H1 (cell line): ENCODE results near the gene CCDC197. TPM values are rescaled to one million over a fixed set of nuclear protein-coding genes. Genes with fewer than 3 reads are reported as not detected.

Experiments
- CTCF ChIA-PET: fragments of 300-600 bp; sonication (Branson Sonifier 250); formaldehyde crosslinking; loops from one replicate; lab custom pipeline; 2021; ENCODE audit not compliant: partially characterized antibody; lab: Charles Lee
- POLR2A ChIA-PET: fragments of 300-600 bp; sonication (Branson Sonifier 250); formaldehyde crosslinking; loops from one replicate; lab custom pipeline; 2021; ENCODE audit warnings: inconsistent platforms; ENCODE audit not compliant: partially characterized antibody; lab: Charles Lee
- DNase-seq, 2 experiments: peaks; one replicate each; pipeline versions ENCODE4 v3.0.0 to v3.0.0-alpha.2; 2010 to 2022; ENCODE audit warnings: low spot score in 2 of 2, low read depth in 1 of 2, mixed read lengths in 1 of 2
- FAIRE-seq: peaks from 2 replicates; lab custom pipeline; 2011; peaks lifted over from hg19 to GRCh38; lab: Jason Lieb, UNC
- H2AFZ ChIP-seq: 2 replicates; pipeline ENCODE4 v1.8.1; 2012; ENCODE audit warnings: low read length, inconsistent platforms
- H2AK5ac ChIP-seq: 2 replicates; pipeline ENCODE4 v1.6.1; 2013; ENCODE audit warnings: low read depth, low read length
- H2BK120ac ChIP-seq: replicated peaks from 2 replicates; pipeline ENCODE3; 2013; ENCODE audit warnings: low read depth, low read length, inconsistent platforms
- H2BK12ac ChIP-seq: 2 replicates; pipeline ENCODE4 v1.6.1; 2013; ENCODE audit warnings: low read depth, low read length
- H2BK15ac ChIP-seq: 2 replicates; pipeline ENCODE4 v1.6.1; 2013; ENCODE audit warnings: low read length
- H2BK20ac ChIP-seq: 2 replicates; pipeline ENCODE4 v1.6.1; 2013; ENCODE audit warnings: low read length
- H2BK5ac ChIP-seq: 2 replicates; pipeline ENCODE4 v1.6.1; 2013; ENCODE audit warnings: low read depth, low read length
- H3K14ac ChIP-seq: 2 replicates; pipeline ENCODE4 v1.6.1; 2013; ENCODE audit warnings: inconsistent platforms; ENCODE audit not compliant: insufficient read length
- H3K18ac ChIP-seq: 2 replicates; pipeline ENCODE4 v1.6.1; 2013; ENCODE audit warnings: low read length; ENCODE audit errors: extremely low read depth
- H3K23ac ChIP-seq: 2 replicates; pipeline ENCODE4 v1.6.1; 2013; ENCODE audit warnings: inconsistent platforms; ENCODE audit not compliant: insufficient read length
- H3K23me2 ChIP-seq: 2 replicates; pipeline ENCODE4 v1.6.1; 2013; ENCODE audit warnings: low read depth, low read length
- H3K27ac ChIP-seq: 2 replicates; pipeline ENCODE4 v1.6.1; 2011; ENCODE audit warnings: low read depth, low read length, inconsistent platforms
- H3K27me3 ChIP-seq, 4 experiments: replicated peaks in 1 of 4; 1 replicate in 1 of 4; 2 replicates in 3 of 4; pipeline versions ENCODE4 v1.6.1 to v1.8.1; 2011 to 2013; ENCODE audit warnings: low read length in 3 of 4, mild to moderate bottlenecking in 3 of 4, inconsistent platforms in 2 of 4, mixed read lengths in 2 of 4, moderate library complexity in 1 of 4; ENCODE audit not compliant: control insufficient read depth in 3 of 4, insufficient read depth in 3 of 4; ENCODE audit errors: extremely low read depth in 1 of 4
- H3K36me3 ChIP-seq, 4 experiments: 2 replicates each; pipeline versions ENCODE4 v1.6.1 to v1.8.1; 2011 to 2013; ENCODE audit warnings: mild to moderate bottlenecking in 4 of 4, low read length in 3 of 4, moderate library complexity in 2 of 4, control low read depth in 1 of 4, inconsistent platforms in 1 of 4; ENCODE audit not compliant: insufficient read depth in 4 of 4, control insufficient read depth in 2 of 4
- H3K4ac ChIP-seq: replicated peaks from 2 replicates; pipeline ENCODE3; 2013; ENCODE audit warnings: low read length, low read depth, mixed read lengths, inconsistent platforms; ENCODE audit not compliant: insufficient read length
- H3K4me1 ChIP-seq, 4 experiments: replicated peaks in 1 of 4; 1 replicate in 1 of 4; 2 replicates in 3 of 4; pipeline versions ENCODE4 v1.6.1 to v1.8.1; 2011 to 2013; ENCODE audit warnings: low read length in 3 of 4, inconsistent platforms in 2 of 4, mixed read lengths in 1 of 4; ENCODE audit not compliant: insufficient read depth in 4 of 4, control insufficient read depth in 3 of 4
- H3K4me2 ChIP-seq, 2 experiments: 2 replicates each; pipeline versions ENCODE4 v1.6.1 to v1.8.1; 2011 to 2013; ENCODE audit warnings: low read depth in 2 of 2, low read length in 2 of 2, control low read depth in 1 of 2, inconsistent platforms in 1 of 2, mild to moderate bottlenecking in 1 of 2; ENCODE audit not compliant: insufficient read depth in 1 of 2
- H3K4me3 ChIP-seq, 4 experiments: fragments of 200-600, 300-600 bp in 1 of 4; sonication (generic), shearing (Covaris generic), sonication (Bioruptor Twin) in 1 of 4; 2 replicates each; pipeline versions ENCODE4 v1.5.1 to v1.8.1; 2011 to 2016; ENCODE audit warnings: low read length in 4 of 4, low read depth in 3 of 4, control low read depth in 2 of 4, inconsistent platforms in 2 of 4, mild to moderate bottlenecking in 2 of 4, mixed read lengths in 1 of 4, moderate library complexity in 1 of 4; ENCODE audit not compliant: insufficient read depth in 2 of 4; ENCODE audit errors: extremely low read depth in 1 of 4
- H3K56ac ChIP-seq: replicated peaks from 2 replicates; pipeline ENCODE3; 2013; ENCODE audit warnings: low read depth, mild to moderate bottlenecking, mixed read lengths, low read length, inconsistent platforms; ENCODE audit not compliant: insufficient read length
- H3K79me1 ChIP-seq: 2 replicates; pipeline ENCODE4 v1.6.1; 2013; ENCODE audit warnings: low read depth, low read length, control low read depth
- H3K79me2 ChIP-seq, 2 experiments: 2 replicates each; pipeline versions ENCODE4 v1.6.1 to v1.8.1; 2012 to 2013; ENCODE audit warnings: low read length in 2 of 2, mild to moderate bottlenecking in 2 of 2, inconsistent platforms in 1 of 2; ENCODE audit not compliant: insufficient read depth in 2 of 2, control insufficient read depth in 1 of 2
- H3K9ac ChIP-seq, 4 experiments: replicated peaks in 1 of 4; 1 replicate in 1 of 4; 2 replicates in 3 of 4; pipeline versions ENCODE4 v1.6.1 to v1.8.1; 2011 to 2013; ENCODE audit warnings: low read depth in 3 of 4, low read length in 3 of 4, control low read depth in 2 of 4, mild to moderate bottlenecking in 2 of 4, moderate library complexity in 2 of 4, inconsistent platforms in 1 of 4; ENCODE audit errors: extremely low read depth in 1 of 4
- H3K9me3 ChIP-seq, 2 experiments: 2 replicates each; pipeline versions ENCODE4 v1.6.1 to v1.8.1; 2012 to 2013; ENCODE audit warnings: mild to moderate bottlenecking in 2 of 2, moderate library complexity in 2 of 2, control low read depth in 1 of 2, inconsistent platforms in 1 of 2, low read depth in 1 of 2, low read length in 1 of 2, mixed read lengths in 1 of 2; ENCODE audit not compliant: insufficient read depth in 2 of 2
- H4K20me1 ChIP-seq, 2 experiments: replicated peaks in 1 of 2; 2 replicates each; pipeline versions ENCODE3 to v1.8.1; 2011 to 2013; ENCODE audit warnings: inconsistent platforms in 2 of 2, low read length in 2 of 2, mild to moderate bottlenecking in 1 of 2; ENCODE audit not compliant: insufficient read depth in 2 of 2, control insufficient read depth in 1 of 2
- H4K5ac ChIP-seq: 2 replicates; pipeline ENCODE4 v1.6.1; 2013; ENCODE audit warnings: low read length, low read depth, mixed read lengths, inconsistent platforms; ENCODE audit not compliant: insufficient read length
- H4K8ac ChIP-seq: 2 replicates; pipeline ENCODE4 v1.8.0; 2013; ENCODE audit warnings: mild to moderate bottlenecking, moderate library complexity, low read length, inconsistent platforms; ENCODE audit not compliant: insufficient read depth; ENCODE audit errors: extremely low read depth
- H4K91ac ChIP-seq: replicated peaks from 2 replicates; pipeline ENCODE3; 2013; ENCODE audit warnings: low read length, mixed read lengths, inconsistent platforms; ENCODE audit not compliant: insufficient read length
- BCL11A ChIP-seq, 2 experiments: IDR thresholded peaks; one replicate each; pipeline ENCODE4 v1.6.1; 2011; ENCODE audit warnings: low read depth in 2 of 2, low read length in 2 of 2, mild to moderate bottlenecking in 2 of 2
- EGR1 ChIP-seq: IDR thresholded peaks from 2 replicates; pipeline ENCODE4 v1.6.1; 2011; ENCODE audit warnings: low read depth, low read length, borderline replicate concordance
- SRF ChIP-seq: IDR thresholded peaks from 2 replicates; pipeline ENCODE4 v1.6.1; 2011; ENCODE audit warnings: mild to moderate bottlenecking, low read depth, low read length, moderate library complexity
- SUZ12 ChIP-seq: fragments of 200-600 bp; sonication (generic); IDR thresholded peaks from 2 replicates; pipeline ENCODE4 v1.6.1; 2012; ENCODE audit warnings: mild to moderate bottlenecking, inconsistent platforms, low read length, moderate library complexity, mixed read lengths
- WGBS, 2 experiments: shearing (Covaris generic) in 1 of 2; methylation state at CpG; one replicate each; pipeline versions ENCODE4 v1.1.6 to v1.1.7; 2013 to 2015; ENCODE audit warnings: low lambda C conversion rate in 2 of 2, mixed read lengths in 2 of 2, inconsistent platforms in 1 of 2, low coverage in 1 of 2, missing lambda C conversion rate in 1 of 2; ENCODE audit not compliant: insufficient replicate concordance in 2 of 2, insufficient coverage in 1 of 2, insufficient read length in 1 of 2; ENCODE audit errors: extremely low coverage in 1 of 2, missing lambda C conversion rate in 1 of 2; 5-methylcytosine and 5-hydroxymethylcytosine counted together
- polyA plus RNA-seq, 7 experiments: library from polyadenylated mRNA; depleted of rRNA in 3 of 7; stranded (reverse) in 5 of 7; unstranded in 2 of 7; fragments of >200 nt in 5 of 7; fragments of 200-250 nt in 2 of 7; gene quantifications; 1 replicate in 5 of 7; 2 replicates in 1 of 7; 4 replicates in 1 of 7; pipeline versions ENCODE4 v1.2.1 to v1.2.3, GENCODE V29; 2011 to 2013; ENCODE audit warnings: missing spikeins in 2 of 7, mixed read lengths in 2 of 7
- total RNA-seq: library from RNA; stranded (reverse); fragmentation: NEBNext Ultra II Directional; extraction: Animal tissue kit (Norgen Biotek cat#: 25700); gene quantifications from 2 replicates; pipeline ENCODE4 v1.2.1, GENCODE V29; 2021

CCDC197 gene
- total and polyA plus RNA-seq, 2 of the 8 experiments (the other 6 are each of a cell fraction or from before 2014, with no cell fraction given), result not detected

DNA sequence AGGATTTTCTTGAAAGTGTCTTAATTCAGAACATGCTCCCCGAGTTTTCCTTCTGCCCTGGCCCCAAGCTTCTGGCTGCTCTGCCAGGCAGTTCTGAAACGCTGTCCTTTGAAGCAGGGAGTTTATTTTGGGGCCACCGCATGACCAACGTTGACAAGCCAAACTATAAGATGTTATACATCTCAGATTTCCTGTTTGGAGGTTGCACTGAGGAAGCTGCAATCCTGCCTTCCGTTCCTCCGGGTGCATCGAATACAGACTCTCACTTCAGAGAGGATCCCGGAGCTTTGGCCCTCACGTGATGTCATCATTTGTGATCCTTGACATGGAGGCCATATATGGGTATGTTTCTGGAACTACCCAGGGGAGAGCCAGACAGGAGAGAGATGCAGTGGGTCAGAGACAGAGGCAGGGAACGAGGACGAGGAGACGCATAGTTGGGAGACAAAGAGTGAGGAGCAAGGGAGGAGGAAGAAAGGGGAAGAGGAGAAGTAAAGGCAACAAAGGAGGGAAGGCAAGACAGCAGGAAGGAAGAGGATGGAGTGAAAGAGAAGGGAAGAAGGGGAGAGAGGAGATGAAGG lies 20.5 kb upstream of the CCDC197 start, which contains the start of gene ASB2:
Gene ASB2, minus strand, starts transcription at position 94 of the 581 bp plus-strand sequence. CDS start 12,031 bp downstream, outside the sequence.
- no peak within 1 kb of the TSS for H4K91ac ChIP-seq
- no peak within 1 kb of the TSS for H3K14ac ChIP-seq
- no peak within 1 kb of the TSS for H2BK15ac ChIP-seq
- 83% methylated on average over 12 of the region's 12 CpGs; no CpG with 5 or more reads in 1 of the 2 experiments for WGBS, 2 experiments
- H4K5ac ChIP-seq, result no peak within 1 kb of the TSS
- H3K4ac ChIP-seq, result no peak within 1 kb of the TSS
- ChIA-PET CTCF (interaction anchor here (0.9 to 7.8 kb wide), 4 partner anchors 7 to 24 kb away, joined by 3 to 81 read pairs (median 34); no protein-coding TSS in a partner anchor), POLR2A (no interaction called here)
- no peak within 1 kb of the TSS for H2AK5ac ChIP-seq
- H3K79me1 ChIP-seq, result no peaks in the 10 kb centered on the region
- TF ChIP-seq EGR1, result no peak
- TF ChIP-seq BCL11A (IDR thresholded peaks at IDR 0.05; ENCODE audit: low read depth in 2 of 2, low read length in 2 of 2), result no peak
- TF ChIP-seq SRF, result peak; percentile 80
- no peak for TF ChIP-seq SUZ12
- no peak within 1 kb of the TSS; the same call in 1 of the 2 replicates for H3K27ac ChIP-seq
- no peak within 1 kb of the TSS for H3K23ac ChIP-seq
- H2AFZ ChIP-seq, result no peak within 1 kb of the TSS
- no peak within 1 kb of the TSS for H3K4me3 ChIP-seq
- no peak within 1 kb of the TSS for H2BK120ac ChIP-seq
- FAIRE-seq (no peak), DNase-seq (no peak)
- H4K20me1 ChIP-seq, result no peaks in the 10 kb centered on the region
- H3K4me1 ChIP-seq, result peaks cover 0 to 3% (median 0%) of the 10 kb centered on the region in 4 experiments; a peak in 1 of 7 replicates
- H3K4me2 ChIP-seq, result no peak within 1 kb of the TSS
- no peak within 1 kb of the TSS for H4K8ac ChIP-seq
- peak within 1 kb of the TSS; percentile 78; the same call in 1 of the 2 replicates for H2BK12ac ChIP-seq
- H2BK5ac ChIP-seq, result no peak within 1 kb of the TSS
- H3K18ac ChIP-seq, result no peak within 1 kb of the TSS; the same call in 1 of the 2 replicates
- no peak within 1 kb of the TSS for H2BK20ac ChIP-seq
- H3K36me3 ChIP-seq, result no peaks in the 10 kb centered on the region
- no peaks in the 10 kb centered on the region for H3K9me3 ChIP-seq
- H3K79me2 ChIP-seq, result no peaks in the 10 kb centered on the region
- H3K56ac ChIP-seq, result no peak within 1 kb of the TSS
- no peaks in the 10 kb centered on the region; a peak in 1 of 7 replicates for H3K27me3 ChIP-seq
- H3K23me2 ChIP-seq, result no peaks in the 10 kb centered on the region
- no peak within 1 kb of the TSS for H3K9ac ChIP-seq
